Ovary (tissue), 9 donors: ENCODE results near the gene SLC17A6. TPM values are rescaled to one million over a fixed set of nuclear protein-coding genes. Genes with fewer than 3 reads are reported as not detected.

Experiments
- DNase-seq, 5 donors: peaks; one replicate each; pipeline ENCODE4 v3.0.0-alpha.2; 2019 to 2020
- H3K27ac ChIP-seq, 2 donors: fragments of 200-600 bp; one replicate each; pipeline versions ENCODE4 v1.5.1 to v1.8.0; 2019 to 2022
- H3K27me3 ChIP-seq: fragments of 200-600 bp; one replicate; pipeline ENCODE4 v1.8.0; 2022
- H3K36me3 ChIP-seq: fragments of 200-600 bp; sonication (generic); one replicate; pipeline ENCODE4 v1.5.1; 2019
- H3K4me1 ChIP-seq: one replicate; pipeline ENCODE4 v1.8.1; 2013; ENCODE audit warnings: mild to moderate bottlenecking, moderate library complexity; ENCODE audit not compliant: insufficient read depth
- H3K4me3 ChIP-seq: fragments of 200-600 bp; sonication (generic); one replicate; pipeline ENCODE4 v1.5.1; 2017
- H3K9me3 ChIP-seq, 2 donors: fragments of 200-600 bp in 1 of 2; sonication (generic) in 1 of 2; one replicate each; pipeline versions ENCODE4 v1.5.1 to v1.8.1; 2013 to 2019; ENCODE audit warnings: mild to moderate bottlenecking in 1 of 2, moderate library complexity in 1 of 2
- EP300 ChIP-seq: sonication (generic); formaldehyde crosslinking; IDR thresholded peaks from one replicate; pipeline ENCODE4 v1.6.1; 2017; ENCODE audit warnings: antibody characterized with exemption
- POLR2A ChIP-seq: fragments of 450-650 bp; IDR thresholded peaks from one replicate; pipeline ENCODE4 v1.6.1; 2017; ENCODE audit warnings: antibody characterized with exemption, mild to moderate bottlenecking, moderate library complexity
- WGBS, 3 donors: extraction: QIAGEN DNeasy Blood & Tissue Kit in 1 of 3; methylation state at CpG; one replicate each; pipeline versions ENCODE4 v1.1.5 to v1.1.7; 2013 to 2017; 5-methylcytosine and 5-hydroxymethylcytosine counted together
- intact Hi-C, 4 donors: fragments of 100-400 bp; cut with DNase I; formaldehyde crosslinking; loops; one replicate each; pipeline versions ENCODE4 v1.11.0 to v1.15.1; 2022 to 2023
- polyA plus RNA-seq, 2 donors: library from polyadenylated mRNA; stranded (reverse); fragments of 200-250 nt in 1 of 2; fragments of 350-450 nt in 1 of 2; fragmentation: Illumina TruSeq in 1 of 2; extraction: RNeasy Lipid Tissue Mini Kit (QIAGEN cat#74804) in 1 of 2; gene quantifications; one replicate each; pipeline ENCODE4 v1.2.3, GENCODE V29; 2013 to 2014
- total RNA-seq, 7 donors: library from RNA; depleted of rRNA in 2 of 7; stranded (reverse); fragments of >200 nt in 2 of 7; fragmentation: NEBNext Ultra II Directional in 3 of 7; extraction: Animal tissue kit (Norgen Biotek cat#: 25700) in 3 of 7; gene quantifications; one replicate each; pipeline versions ENCODE4 v1.1.0 to v1.2.4, GENCODE V29; 2016 to 2023
- TF ChIP-seq, protein P1 (sequence below), 3 donors: fragments of 450-650 bp in 2 of 3; fragments of 200-600 bp in 1 of 3; IDR thresholded peaks; one replicate each; pipeline versions ENCODE4 v1.5.1 to v1.8.0; 2016 to 2022; ENCODE audit warnings: antibody characterized with exemption in 3 of 3, mild to moderate bottlenecking in 1 of 3
- donor health status: DM: no; HTN: no; CAD: no; lungs with moderate emphysema.
- donor health status: DM: no; HTN: no; CAD: no.
- donor health status: Bipolar disorder and iron deficiency.
- donor health status: DM: yes; HTN: yes; CAD: no.
- donor health status: DM: no; HTN: no; CAD: no.
- donor health status: DM: yes; HTN: yes; CAD: no.

Gene SLC17A6
- total and polyA plus RNA-seq, 9 donors, result not detected

DNA sequence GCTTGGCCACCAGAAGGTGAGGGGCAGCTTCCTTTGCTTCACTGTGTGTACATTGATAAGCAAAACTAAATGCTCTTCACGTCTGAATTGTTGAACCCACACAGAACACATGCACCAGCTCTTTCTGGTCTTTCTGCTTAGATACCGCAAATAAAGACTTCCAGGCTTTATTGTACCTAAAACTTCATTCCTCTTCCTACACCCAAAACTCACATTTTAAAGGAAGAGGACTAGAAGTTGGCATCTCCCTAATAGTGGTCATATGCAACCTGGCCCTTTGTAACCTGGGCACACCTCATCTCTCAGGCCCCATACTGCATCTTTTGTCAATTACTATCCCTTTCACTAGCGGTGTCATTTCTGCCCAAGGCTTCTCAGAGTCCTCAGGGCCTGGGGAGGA lies 5.9 kb downstream of the SLC17A6 start:
- H3K4me3 ChIP-seq, result no peak overlapping the region
- intact Hi-C loops, result loop anchor here in 1 of 4 donors (10.0 kb wide), 1 partner anchor 441 kb away; no protein-coding TSS in a partner anchor
- H3K36me3 ChIP-seq, result no peaks in the 10 kb centered on the region
- no peaks in the 10 kb centered on the region for H3K4me1 ChIP-seq
- H3K27me3 ChIP-seq, result peaks cover 3% of the 10 kb centered on the region
- no peak for DNase-seq
- TF ChIP-seq, protein P1, sequence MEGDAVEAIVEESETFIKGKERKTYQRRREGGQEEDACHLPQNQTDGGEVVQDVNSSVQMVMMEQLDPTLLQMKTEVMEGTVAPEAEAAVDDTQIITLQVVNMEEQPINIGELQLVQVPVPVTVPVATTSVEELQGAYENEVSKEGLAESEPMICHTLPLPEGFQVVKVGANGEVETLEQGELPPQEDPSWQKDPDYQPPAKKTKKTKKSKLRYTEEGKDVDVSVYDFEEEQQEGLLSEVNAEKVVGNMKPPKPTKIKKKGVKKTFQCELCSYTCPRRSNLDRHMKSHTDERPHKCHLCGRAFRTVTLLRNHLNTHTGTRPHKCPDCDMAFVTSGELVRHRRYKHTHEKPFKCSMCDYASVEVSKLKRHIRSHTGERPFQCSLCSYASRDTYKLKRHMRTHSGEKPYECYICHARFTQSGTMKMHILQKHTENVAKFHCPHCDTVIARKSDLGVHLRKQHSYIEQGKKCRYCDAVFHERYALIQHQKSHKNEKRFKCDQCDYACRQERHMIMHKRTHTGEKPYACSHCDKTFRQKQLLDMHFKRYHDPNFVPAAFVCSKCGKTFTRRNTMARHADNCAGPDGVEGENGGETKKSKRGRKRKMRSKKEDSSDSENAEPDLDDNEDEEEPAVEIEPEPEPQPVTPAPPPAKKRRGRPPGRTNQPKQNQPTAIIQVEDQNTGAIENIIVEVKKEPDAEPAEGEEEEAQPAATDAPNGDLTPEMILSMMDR (IDR thresholded peaks at IDR 0.05), result no peak
- TF ChIP-seq EP300, result no peak
- no peak for TF ChIP-seq POLR2A
- 7 to 15% (median 10%) methylated on average over 3 of the region's 3 CpGs for WGBS, 3 donors
- no peak overlapping the region for H3K27ac ChIP-seq
- H3K9me3 ChIP-seq, result no peaks in the 10 kb centered on the region

DNA sequence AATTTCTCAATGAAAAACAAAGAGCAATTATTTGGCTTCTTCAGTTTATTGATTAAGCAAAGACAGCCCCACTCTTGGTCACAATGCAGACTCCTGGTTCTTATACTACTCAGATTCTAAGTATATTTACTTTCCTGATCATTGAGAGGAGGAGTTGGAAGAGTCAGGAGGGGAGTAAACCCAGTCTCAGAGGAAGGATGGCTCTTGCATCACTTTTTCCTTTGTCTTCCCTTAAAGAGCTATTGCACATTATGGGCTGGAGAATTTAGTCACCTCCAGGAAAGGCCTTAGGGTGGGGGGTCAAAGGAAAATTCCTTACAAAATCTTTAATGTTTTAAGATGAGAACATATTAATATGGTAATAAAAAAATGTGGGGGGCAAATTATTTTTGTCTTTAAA lies 8.1 kb downstream of the SLC17A6 start:
- DNase-seq, result no peak
- H3K9me3 ChIP-seq, result no peaks in the 10 kb centered on the region
- H3K27ac ChIP-seq, result no peak overlapping the region
- H3K36me3 ChIP-seq, result no peaks in the 10 kb centered on the region
- no peak overlapping the region for H3K4me3 ChIP-seq
- intact Hi-C loops, result loop anchor here in 1 of 4 donors (10.0 kb wide), 1 partner anchor 439 kb away; no protein-coding TSS in a partner anchor
- TF ChIP-seq, protein P1 (IDR thresholded peaks at IDR 0.05), result no peak
- H3K4me1 ChIP-seq, result no peaks in the 10 kb centered on the region
- peaks cover 3% of the 10 kb centered on the region for H3K27me3 ChIP-seq

DNA sequence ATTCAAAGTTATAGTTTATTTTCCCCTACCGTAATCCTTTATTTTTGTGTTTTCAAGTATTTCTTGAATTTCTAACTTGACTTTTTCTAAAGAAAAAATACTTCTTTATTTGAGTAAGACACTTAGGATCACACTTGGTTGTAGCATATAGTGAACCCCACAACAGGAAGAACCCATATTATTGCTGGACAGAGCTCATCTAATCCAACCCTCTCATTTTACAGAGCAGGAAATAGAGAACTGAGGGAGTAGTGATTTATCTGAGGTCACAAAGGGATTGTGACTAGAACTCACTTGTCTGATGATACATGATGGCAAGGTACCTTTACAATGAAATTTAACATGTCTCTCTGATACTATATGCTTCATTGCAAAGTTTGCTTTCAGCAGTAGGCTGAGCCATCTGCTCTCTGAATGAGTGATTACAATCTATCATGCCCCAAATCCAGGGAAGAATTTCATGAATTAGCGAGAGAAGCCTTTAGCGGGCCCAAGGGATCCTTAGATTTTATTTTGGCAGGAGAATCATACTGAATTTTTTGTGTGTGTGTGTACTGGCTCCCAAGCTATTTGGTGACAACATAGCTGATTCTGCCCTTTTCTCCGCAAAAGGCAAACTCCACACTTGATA lies 9.8 kb downstream of the SLC17A6 start:
- Histone ChIP-seq H3K27ac (no peak overlapping the region), H3K36me3 (no peaks in the 10 kb centered on the region), H3K4me3 (no peak overlapping the region), H3K9me3 (no peaks in the 10 kb centered on the region), H3K27me3 (peaks cover 3% of the 10 kb centered on the region), H3K4me1 (no peaks in the 10 kb centered on the region)
- TF ChIP-seq POLR2A (no peak), EP300 (no peak)
- TF ChIP-seq, protein P1 (IDR thresholded peaks at IDR 0.05), result no peak
- intact Hi-C loops, result loop anchor here in 1 of 4 donors (10.0 kb wide), 1 partner anchor 437 kb away; no protein-coding TSS in a partner anchor
- DNase-seq, result no peak
- WGBS, 3 donors, result 77 to 90% (median 78%) methylated on average over 4 of the region's 4 CpGs

DNA sequence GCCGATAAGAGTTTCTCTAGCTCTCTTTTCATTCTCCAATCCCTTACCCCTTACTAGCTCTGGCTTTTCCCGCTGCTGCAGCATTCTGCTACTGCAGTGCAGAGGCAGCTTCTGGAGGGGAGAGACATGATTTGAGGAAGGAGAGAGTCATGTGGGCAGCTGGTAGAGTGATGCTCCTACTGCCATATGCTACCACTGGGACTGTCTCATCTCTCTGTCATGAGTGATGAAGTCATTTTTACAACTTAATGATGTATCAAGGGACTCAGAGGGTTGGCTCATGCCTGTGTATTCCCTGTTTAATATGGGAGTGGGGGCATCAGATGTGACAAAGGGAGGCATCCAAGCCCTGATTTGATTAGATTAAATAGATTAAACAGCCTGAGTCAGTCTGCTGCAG lies 11.3 kb downstream of the SLC17A6 start:
- intact Hi-C loops, result loop anchor here in 1 of 4 donors (10.0 kb wide), 1 partner anchor 435 kb away; no protein-coding TSS in a partner anchor
- 50 to 66% (median 57%) methylated on average over 2 of the region's 2 CpGs for WGBS, 3 donors
- Histone ChIP-seq H3K4me3 (no peak overlapping the region), H3K4me1 (no peaks in the 10 kb centered on the region), H3K9me3 (no peaks in the 10 kb centered on the region), H3K27me3 (peaks cover 3% of the 10 kb centered on the region), H3K27ac (no peak overlapping the region), H3K36me3 (no peaks in the 10 kb centered on the region)
- TF ChIP-seq EP300, result no peak
- TF ChIP-seq, protein P1 (IDR thresholded peaks at IDR 0.05), result no peak
- no peak for TF ChIP-seq POLR2A
- DNase-seq, result no peak
